Measurements from ENCODE around the gene MOSPD2. TPM values are rescaled to one million over a fixed set of nuclear protein-coding genes. Genes with fewer than 3 reads are reported as not detected.

Gene MOSPD2
- total RNA-seq, 1 donor from 2014 or later, result 15.0 TPM

DNA sequence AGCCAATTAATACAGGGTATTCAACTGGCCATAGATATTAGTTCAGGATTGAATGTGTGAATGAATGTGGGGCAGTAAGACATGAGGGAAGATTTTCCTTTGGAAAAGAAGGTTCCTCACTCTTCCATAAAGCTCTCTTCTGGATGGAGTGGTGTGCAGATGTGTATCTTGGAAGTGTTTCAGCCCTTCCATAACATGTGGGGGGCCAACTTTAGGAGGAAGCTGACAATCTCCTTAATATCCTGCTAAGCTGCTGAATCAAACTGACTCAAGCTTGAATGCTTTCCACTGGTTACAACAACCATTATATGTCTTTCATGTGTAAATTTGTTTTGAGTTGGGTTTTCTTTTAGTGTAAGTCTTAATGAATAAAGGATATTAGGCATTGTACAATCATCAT is 40.6 kb upstream of the MOSPD2 start:
- H3K36me3 ChIP-seq, result no peaks in the 10 kb centered on the region
- no peak overlapping the region for H3K27ac ChIP-seq
- H3K4me3 ChIP-seq, result no peak overlapping the region
- no peaks in the 10 kb centered on the region for H3K4me1 ChIP-seq
- TF ChIP-seq CTCF (IDR thresholded peaks at IDR 0.05), result no peak
- no peaks in the 10 kb centered on the region for H3K27me3 ChIP-seq
- intact Hi-C loops (cut with DNase I), result no loop called here
- DNase-seq (ENCODE audit: low spot score in 2 of 2), result no peak
- H3K9me3 ChIP-seq, result no peaks in the 10 kb centered on the region

DNA sequence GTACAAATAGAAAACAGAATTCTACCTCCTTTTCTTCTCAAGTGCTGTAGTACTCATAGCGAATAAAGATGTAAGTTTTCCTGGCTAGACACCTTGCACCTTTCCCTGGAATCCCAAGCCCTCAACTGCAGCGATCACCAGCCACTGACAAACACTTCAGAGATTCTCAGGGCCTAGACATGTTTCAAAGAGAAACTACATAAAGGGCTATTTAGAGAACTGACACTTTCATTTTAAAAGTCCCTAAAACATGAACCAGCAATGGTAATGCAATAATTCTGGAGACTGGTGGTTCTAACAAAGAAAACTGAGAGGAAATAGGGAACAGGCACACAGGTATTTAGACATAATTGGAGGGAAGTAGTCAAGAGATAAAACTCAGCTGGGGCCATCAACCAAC is 36.1 kb upstream of the MOSPD2 start:
- H3K27ac ChIP-seq, result no peak overlapping the region
- no peak overlapping the region for H3K4me3 ChIP-seq
- H3K9me3 ChIP-seq, result no peaks in the 10 kb centered on the region
- no peaks in the 10 kb centered on the region for H3K27me3 ChIP-seq
- no peaks in the 10 kb centered on the region for H3K4me1 ChIP-seq
- intact Hi-C loops (cut with DNase I), result no loop called here
- no peak for DNase-seq (ENCODE audit: low spot score in 2 of 2)
- no peak for TF ChIP-seq CTCF (IDR thresholded peaks at IDR 0.05)
- H3K36me3 ChIP-seq, result no peaks in the 10 kb centered on the region

DNA sequence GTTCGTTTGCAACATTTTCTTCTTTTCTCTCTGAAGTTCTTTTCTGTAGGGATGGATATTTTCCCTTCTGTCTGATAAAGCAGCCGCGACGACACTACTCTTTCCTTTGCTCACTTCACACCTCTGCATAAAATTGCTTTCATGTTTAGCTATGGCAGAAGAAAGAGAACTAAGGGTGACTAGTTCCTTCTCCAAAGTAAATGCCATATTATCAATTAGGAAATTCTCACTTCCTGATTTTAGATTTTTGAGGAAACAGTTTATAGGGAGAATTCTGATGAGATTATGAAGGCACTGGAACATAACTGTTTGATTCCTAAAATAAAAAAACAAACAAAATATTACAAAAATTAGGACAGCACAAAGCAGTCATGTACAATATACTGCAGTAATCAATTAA is 29.6 kb upstream of the MOSPD2 start:
- Histone ChIP-seq H3K4me3 (no peak overlapping the region), H3K27me3 (no peaks in the 10 kb centered on the region), H3K36me3 (peaks cover 0 to 2% of the 10 kb centered on the region in 2 donors), H3K9me3 (no peaks in the 10 kb centered on the region), H3K4me1 (no peaks in the 10 kb centered on the region), H3K27ac (no peak overlapping the region)
- intact Hi-C loops (cut with DNase I), result no loop called here
- no peak for TF ChIP-seq CTCF (IDR thresholded peaks at IDR 0.05)
- no peak for DNase-seq (ENCODE audit: low spot score in 2 of 2)

- no peaks in the 10 kb centered on the region for H3K9me3 ChIP-seq
- no peak for DNase-seq (ENCODE audit: low spot score in 2 of 2)
- H3K27ac ChIP-seq, result no peak overlapping the region
- no peaks in the 10 kb centered on the region for H3K4me1 ChIP-seq
- intact Hi-C loops (cut with DNase I), result no loop called here
- no peak overlapping the region for H3K4me3 ChIP-seq
- no peaks in the 10 kb centered on the region for H3K27me3 ChIP-seq
- TF ChIP-seq CTCF (IDR thresholded peaks at IDR 0.05), result no peak
- H3K36me3 ChIP-seq, result no peaks in the 10 kb centered on the region
These were observed 21.7 kb upstream of the MOSPD2 start for GRCh38 chrX:14851526-14851925.

- Histone ChIP-seq H3K27me3 (no peaks in the 10 kb centered on the region), H3K4me1 (no peaks in the 10 kb centered on the region), H3K36me3 (no peaks in the 10 kb centered on the region), H3K27ac (no peak overlapping the region), H3K4me3 (no peak overlapping the region), H3K9me3 (peaks cover 0 to 15% of the 10 kb centered on the region in 2 donors)
- DNase-seq (ENCODE audit: low spot score in 2 of 2), result no peak
- no peak for TF ChIP-seq CTCF (IDR thresholded peaks at IDR 0.05)
- intact Hi-C loops (cut with DNase I), result no loop called here
These were observed 8.6 kb upstream of the MOSPD2 start for GRCh38 chrX:14864631-14865030.

DNA sequence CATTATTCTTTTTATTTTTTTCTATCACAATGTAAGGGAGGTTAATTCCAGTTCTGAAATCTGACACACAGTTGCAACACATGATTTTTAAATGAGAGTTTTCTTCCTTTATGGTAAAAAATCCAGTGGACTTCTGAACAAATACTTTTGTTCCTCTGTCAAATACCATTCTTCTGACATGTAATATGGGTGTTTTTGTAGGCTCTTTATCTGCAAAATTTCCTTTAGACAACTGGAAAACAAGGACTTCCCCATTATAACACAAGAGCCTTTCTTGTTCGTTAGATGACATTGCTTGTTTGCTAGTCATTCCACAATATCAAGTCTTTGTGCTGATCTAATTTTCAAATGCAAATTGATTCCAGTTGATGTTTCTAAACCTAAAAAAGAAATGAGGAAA is 8.0 kb upstream of the MOSPD2 start:
- TF ChIP-seq CTCF (IDR thresholded peaks at IDR 0.05), result no peak
- Histone ChIP-seq H3K9me3 (peaks cover 0 to 15% of the 10 kb centered on the region in 2 donors), H3K4me3 (no peak overlapping the region), H3K4me1 (no peaks in the 10 kb centered on the region), H3K27me3 (no peaks in the 10 kb centered on the region), H3K36me3 (no peaks in the 10 kb centered on the region), H3K27ac (no peak overlapping the region)
- intact Hi-C loops (cut with DNase I), result no loop called here
- no peak for DNase-seq (ENCODE audit: low spot score in 2 of 2)
